BJ (cell line): ENCODE measurements around the gene ATP11C. TPM values are rescaled to one million over a fixed set of nuclear protein-coding genes. Genes with fewer than 3 reads are reported as not detected.

Experiments
- CTCF ChIA-PET: fragments of 350-600 bp; formaldehyde crosslinking; extraction: SDS; loops from one replicate; lab custom pipeline; 2021; ENCODE audit warnings: antibody characterized with exemption, inconsistent platforms; lab: Yijun Ruan, JAX
- POLR2A ChIA-PET: fragments of 300-600 bp; sonication (Branson Sonifier 250); formaldehyde crosslinking; extraction: SDS; loops from one replicate; lab custom pipeline; 2021; ENCODE audit warnings: antibody characterized with exemption; lab: Charles Lee
- DNase-seq: peaks from one replicate; pipeline ENCODE4 v3.0.0-alpha.2; 2011; ENCODE audit warnings: low read depth
- H3K27me3 ChIP-seq: 2 replicates; pipeline ENCODE4 v1.6.0; 2011; ENCODE audit warnings: low read length; ENCODE audit not compliant: control insufficient read depth, insufficient read depth
- H3K36me3 ChIP-seq: 2 replicates; pipeline ENCODE4 v1.5.1; 2011; ENCODE audit warnings: low read length; ENCODE audit not compliant: control insufficient read depth, insufficient read depth
- H3K4me3 ChIP-seq: 2 replicates; pipeline ENCODE4 v1.5.1; 2011; ENCODE audit warnings: low read depth, mild to moderate bottlenecking, control low read depth, low read length
- CTCF ChIP-seq: IDR thresholded peaks from 2 replicates; pipeline ENCODE4 v1.5.1; 2011; ENCODE audit warnings: low read depth, mild to moderate bottlenecking, control low read depth, inconsistent platforms, low read length, moderate library complexity; ENCODE audit not compliant: insufficient read depth
- polyA plus RNA-seq: library from polyadenylated mRNA; depleted of rRNA; stranded (reverse); fragments of >200 nt; gene quantifications from 2 replicates; pipeline ENCODE4 v1.2.3, GENCODE V29; 2011

ATP11C gene
- polyA plus RNA-seq, 1 experiment, result 7.7 TPM

GRCh38 chrX:139832718-139833309, 100.0 kb downstream of the ATP11C start:
- Histone ChIP-seq H3K36me3 (no peaks in the 10 kb centered on the region), H3K4me3 (no peak overlapping the region), H3K27me3 (no peaks in the 10 kb centered on the region)
- DNase-seq, result no peak
- ChIA-PET POLR2A (no interaction called here), CTCF (no interaction called here)
- no peak for TF ChIP-seq CTCF

- ChIA-PET POLR2A (no interaction called here), CTCF (no interaction called here)
- no peak for TF ChIP-seq CTCF
- no peak overlapping the region for H3K4me3 ChIP-seq
- no peaks in the 10 kb centered on the region for H3K27me3 ChIP-seq
- H3K36me3 ChIP-seq, result no peaks in the 10 kb centered on the region
- DNase-seq, result no peak
Measured at GRCh38 chrX:139831675-139832456, 101.0 kb downstream of the ATP11C start.

GRCh38 chrX:139831017-139831416, 101.8 kb downstream of the ATP11C start:
- POLR2A ChIA-PET, result interaction anchor here (0.7 kb wide), 1 partner anchor 50 kb away, joined by 7 read pairs; no protein-coding TSS in a partner anchor
- Histone ChIP-seq H3K27me3 (no peaks in the 10 kb centered on the region), H3K36me3 (no peaks in the 10 kb centered on the region), H3K4me3 (no peak overlapping the region)
- no peak for DNase-seq
- CTCF ChIA-PET, result no interaction called here
- TF ChIP-seq CTCF, result no peak

GRCh38 chrX:139828830-139829229, 104.0 kb downstream of the ATP11C start:
- CTCF ChIA-PET, result no interaction called here
- Histone ChIP-seq H3K27me3 (no peaks in the 10 kb centered on the region), H3K36me3 (no peaks in the 10 kb centered on the region), H3K4me3 (no peak overlapping the region)
- no peak for DNase-seq
- POLR2A ChIA-PET, result no interaction called here
- TF ChIP-seq CTCF, result no peak

- Histone ChIP-seq H3K36me3 (no peaks in the 10 kb centered on the region), H3K27me3 (no peaks in the 10 kb centered on the region), H3K4me3 (no peak overlapping the region)
- DNase-seq, result no peak
- POLR2A ChIA-PET, result no interaction called here
- TF ChIP-seq CTCF, result no peak
- CTCF ChIA-PET, result interaction anchor here (0.6 kb wide), 1 partner anchor 799 kb away, joined by 3 read pairs; no protein-coding TSS in a partner anchor
Measured at GRCh38 chrX:139828033-139828432, 104.8 kb downstream of the ATP11C start.
